OCI-LY7 (cell line): ENCODE data around the gene ZFAND4.

Experiments
- CTCF ChIP-seq: fragments of 200-600 bp; sonication (generic); conservative IDR thresholded peaks from 2 replicates; pipeline ENCODE4 v1.5.1; 2014; ENCODE audit warnings: mild to moderate bottlenecking, antibody characterized with exemption, low read length, moderate library complexity, mixed read lengths
- EZH2phosphoT487 ChIP-seq: fragments of 200-600 bp; sonication (generic); IDR thresholded peaks from 2 replicates; pipeline ENCODE4 v1.6.1; 2018; ENCODE audit warnings: low read depth, borderline replicate concordance, mild to moderate bottlenecking, mixed run types, antibody characterized with exemption, low read length, moderate library complexity, mixed read lengths

DNA sequence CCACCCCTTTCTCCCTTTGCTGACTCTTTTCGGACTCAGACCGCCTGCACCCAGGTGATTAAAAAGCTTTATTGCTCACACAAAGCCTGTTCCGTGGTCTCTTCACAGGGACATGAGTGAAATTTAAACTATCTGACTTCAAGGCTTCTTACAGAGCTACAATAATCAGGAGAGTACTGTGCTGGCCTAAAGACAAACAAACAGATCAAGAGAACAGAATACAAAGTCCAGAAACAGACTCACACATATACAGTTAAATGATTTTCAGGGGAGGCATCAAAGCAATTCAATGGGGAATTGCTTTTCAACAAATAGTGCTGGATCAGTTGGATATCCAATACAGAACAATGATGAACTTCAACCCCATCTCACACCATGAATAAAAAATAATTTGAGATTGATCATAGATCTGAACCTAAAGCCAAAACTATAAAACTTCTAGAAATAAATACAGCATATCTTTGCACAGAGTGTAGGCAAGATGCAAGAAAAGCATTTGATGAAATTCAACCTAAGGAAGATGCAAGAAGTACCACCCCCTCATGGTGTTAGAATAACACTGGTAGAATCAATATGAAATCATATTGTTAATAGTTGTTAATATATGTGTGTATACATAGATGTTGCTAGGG lies 96.5 kb downstream of the ZFAND4 start:
- TF ChIP-seq CTCF (no peak), EZH2phosphoT487 (no peak)
